Loucy (cell line): ENCODE measurements around the gene CDYL.

Experiments used
- H2AFZ ChIP-seq: fragments of 200-600 bp; sonication (generic); 2 replicates; pipeline ENCODE4 v1.6.0; 2016; ENCODE audit warnings: antibody characterized with exemption, mild to moderate bottlenecking, low read length, moderate library complexity
- H3F3A ChIP-seq: fragments of 200-600 bp; 2 replicates; pipeline ENCODE4 v1.6.0; 2016; ENCODE audit warnings: antibody characterized with exemption, low read depth, mild to moderate bottlenecking
- H3K27me3 ChIP-seq: fragments of 200-600 bp; sonication (generic); 2 replicates; pipeline ENCODE4 v1.6.1; 2014; ENCODE audit warnings: low read length, mild to moderate bottlenecking; ENCODE audit not compliant: insufficient read depth, poor library complexity, severe bottlenecking
- H3K36me3 ChIP-seq: fragments of 200-600 bp; sonication (generic); 2 replicates; pipeline ENCODE4 v1.6.1; 2016; ENCODE audit warnings: low read length; ENCODE audit not compliant: insufficient read depth
- H3K4me1 ChIP-seq: fragments of 200-600 bp; sonication (generic); 2 replicates; pipeline ENCODE4 v1.5.1; 2014; ENCODE audit warnings: low read length, mild to moderate bottlenecking; ENCODE audit not compliant: insufficient read depth, poor library complexity, severe bottlenecking
- H3K4me2 ChIP-seq: fragments of 200-600 bp; sonication (generic); 2 replicates; pipeline ENCODE4 v1.6.0; 2014; ENCODE audit warnings: antibody characterized with exemption, low read length, low read depth, mild to moderate bottlenecking; ENCODE audit not compliant: poor library complexity, severe bottlenecking
- H3K4me3 ChIP-seq: fragments of 200-600 bp; sonication (generic); 2 replicates; pipeline ENCODE4 v1.5.1; 2014; ENCODE audit warnings: low read length, mild to moderate bottlenecking, mixed read lengths; ENCODE audit not compliant: poor library complexity, severe bottlenecking
- H3K79me2 ChIP-seq: fragments of 200-600 bp; sonication (generic); 2 replicates; pipeline ENCODE4 v1.6.1; 2014; ENCODE audit warnings: low read length; ENCODE audit not compliant: insufficient read depth
- H3K9ac ChIP-seq: fragments of 200-600 bp; sonication (generic); 2 replicates; pipeline ENCODE4 v1.6.0; 2014; ENCODE audit warnings: mild to moderate bottlenecking, low read depth, low read length, moderate library complexity; ENCODE audit not compliant: poor library complexity, severe bottlenecking
- H3K9me2 ChIP-seq: fragments of 200-600 bp; sonication (generic); replicated peaks from 2 replicates; pipeline ENCODE4 v1.6.1; 2016; ENCODE audit warnings: low read depth, low read length, mixed read lengths
- H3K9me3 ChIP-seq: fragments of 200-600 bp; sonication (generic); 2 replicates; pipeline ENCODE4 v1.6.1; 2014; ENCODE audit warnings: mild to moderate bottlenecking, antibody characterized with exemption, low read length, low read depth; ENCODE audit not compliant: insufficient read depth
- H4K20me1 ChIP-seq: fragments of 200-600 bp; sonication (generic); 2 replicates; pipeline ENCODE4 v1.6.0; 2014; ENCODE audit warnings: antibody characterized with exemption, low read length, mild to moderate bottlenecking; ENCODE audit not compliant: insufficient read depth, poor library complexity, severe bottlenecking
- EZH2phosphoT487 ChIP-seq: fragments of 200-600 bp; IDR thresholded peaks from 2 replicates; pipeline ENCODE4 v1.6.1; 2018; ENCODE audit warnings: antibody characterized with exemption, mild to moderate bottlenecking, moderate library complexity, borderline replicate concordance
- TF ChIP-seq, protein P1 (sequence below): fragments of 200-600 bp; sonication (generic); conservative IDR thresholded peaks from 2 replicates; pipeline ENCODE4 v1.5.1; 2014; ENCODE audit warnings: mild to moderate bottlenecking, antibody characterized with exemption, low read length

CDYL gene

DNA sequence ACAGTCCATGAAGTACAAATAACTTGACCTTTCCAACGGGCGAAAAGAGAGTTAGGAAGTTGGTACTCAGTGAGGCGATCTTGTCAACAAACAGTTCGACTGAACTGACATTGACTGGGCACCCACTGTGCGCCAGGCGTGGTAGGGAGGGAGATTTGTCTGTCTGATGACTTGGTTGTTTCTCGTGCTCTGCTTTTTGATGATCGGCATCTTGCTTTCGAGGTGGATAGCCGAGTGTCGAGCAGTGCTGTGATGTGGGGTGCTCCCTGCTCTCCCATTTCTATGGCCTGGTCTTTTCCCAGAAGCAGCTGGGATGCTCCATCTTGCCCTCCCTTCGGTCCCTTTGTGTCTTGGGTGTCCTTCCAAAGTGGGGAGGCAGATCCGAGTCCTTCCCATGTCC is 197.2 kb downstream of the CDYL start:
- no peak overlapping the region for H3K4me2 ChIP-seq
- no peak overlapping the region for H3K4me3 ChIP-seq
- no peaks in the 10 kb centered on the region for H3K9me2 ChIP-seq
- no peaks in the 10 kb centered on the region for H3K9me3 ChIP-seq
- no peaks in the 10 kb centered on the region for H3K27me3 ChIP-seq
- H3K36me3 ChIP-seq, result no peaks in the 10 kb centered on the region
- H4K20me1 ChIP-seq, result no peaks in the 10 kb centered on the region
- no peaks in the 10 kb centered on the region for H3F3A ChIP-seq
- no peak overlapping the region for H3K9ac ChIP-seq
- TF ChIP-seq EZH2phosphoT487, result no peak
- TF ChIP-seq, protein P1, sequence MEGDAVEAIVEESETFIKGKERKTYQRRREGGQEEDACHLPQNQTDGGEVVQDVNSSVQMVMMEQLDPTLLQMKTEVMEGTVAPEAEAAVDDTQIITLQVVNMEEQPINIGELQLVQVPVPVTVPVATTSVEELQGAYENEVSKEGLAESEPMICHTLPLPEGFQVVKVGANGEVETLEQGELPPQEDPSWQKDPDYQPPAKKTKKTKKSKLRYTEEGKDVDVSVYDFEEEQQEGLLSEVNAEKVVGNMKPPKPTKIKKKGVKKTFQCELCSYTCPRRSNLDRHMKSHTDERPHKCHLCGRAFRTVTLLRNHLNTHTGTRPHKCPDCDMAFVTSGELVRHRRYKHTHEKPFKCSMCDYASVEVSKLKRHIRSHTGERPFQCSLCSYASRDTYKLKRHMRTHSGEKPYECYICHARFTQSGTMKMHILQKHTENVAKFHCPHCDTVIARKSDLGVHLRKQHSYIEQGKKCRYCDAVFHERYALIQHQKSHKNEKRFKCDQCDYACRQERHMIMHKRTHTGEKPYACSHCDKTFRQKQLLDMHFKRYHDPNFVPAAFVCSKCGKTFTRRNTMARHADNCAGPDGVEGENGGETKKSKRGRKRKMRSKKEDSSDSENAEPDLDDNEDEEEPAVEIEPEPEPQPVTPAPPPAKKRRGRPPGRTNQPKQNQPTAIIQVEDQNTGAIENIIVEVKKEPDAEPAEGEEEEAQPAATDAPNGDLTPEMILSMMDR, result no peak
- H3K79me2 ChIP-seq, result no peaks in the 10 kb centered on the region
- H2AFZ ChIP-seq, result no peak overlapping the region
- no peaks in the 10 kb centered on the region for H3K4me1 ChIP-seq

DNA sequence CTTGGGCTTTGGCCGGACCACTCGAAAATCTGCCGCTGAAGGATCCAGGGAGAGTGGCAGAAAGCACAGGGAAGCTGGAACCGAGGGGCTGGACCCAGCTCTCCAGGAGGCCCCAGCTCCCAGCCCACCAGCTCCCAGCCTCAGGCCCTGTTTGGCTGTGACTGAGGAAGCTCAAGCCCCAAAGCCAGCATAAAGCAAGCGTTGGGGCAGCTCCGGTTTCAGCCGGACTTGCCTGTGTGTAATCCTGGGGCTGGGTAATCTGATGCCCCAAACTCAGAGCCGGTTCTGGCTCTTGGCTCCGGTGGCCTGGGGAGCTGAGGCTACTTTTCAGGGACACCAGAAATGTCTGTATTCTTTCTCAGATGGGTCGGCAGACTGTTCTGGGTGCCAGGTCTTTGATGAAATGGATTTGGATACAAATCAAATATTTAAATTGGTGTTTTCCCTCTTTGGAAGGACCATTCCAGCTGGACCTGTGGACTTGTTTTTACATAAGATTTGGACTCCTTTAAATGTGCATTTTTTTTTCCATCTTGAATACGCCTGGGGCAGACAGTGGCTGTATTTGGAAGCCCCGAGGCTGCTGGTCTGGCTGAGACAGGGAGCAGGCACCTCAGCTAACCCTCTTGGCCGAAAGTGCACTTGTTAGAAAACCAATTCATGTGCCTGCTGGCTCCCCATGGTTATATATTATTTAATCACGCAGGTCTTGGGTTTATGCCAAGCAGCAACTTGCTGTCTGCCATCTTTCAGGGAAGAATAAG is 198.0 kb downstream of the CDYL start:
- Histone ChIP-seq H3K9ac (no peak overlapping the region), H3K4me3 (no peak overlapping the region), H3K27me3 (no peaks in the 10 kb centered on the region), H2AFZ (no peak overlapping the region), H3F3A (no peaks in the 10 kb centered on the region), H3K4me2 (no peak overlapping the region), H3K9me3 (no peaks in the 10 kb centered on the region), H3K36me3 (no peaks in the 10 kb centered on the region), H3K79me2 (no peaks in the 10 kb centered on the region), H4K20me1 (no peaks in the 10 kb centered on the region), H3K9me2 (no peaks in the 10 kb centered on the region), H3K4me1 (no peaks in the 10 kb centered on the region)
- no peak for TF ChIP-seq EZH2phosphoT487

DNA sequence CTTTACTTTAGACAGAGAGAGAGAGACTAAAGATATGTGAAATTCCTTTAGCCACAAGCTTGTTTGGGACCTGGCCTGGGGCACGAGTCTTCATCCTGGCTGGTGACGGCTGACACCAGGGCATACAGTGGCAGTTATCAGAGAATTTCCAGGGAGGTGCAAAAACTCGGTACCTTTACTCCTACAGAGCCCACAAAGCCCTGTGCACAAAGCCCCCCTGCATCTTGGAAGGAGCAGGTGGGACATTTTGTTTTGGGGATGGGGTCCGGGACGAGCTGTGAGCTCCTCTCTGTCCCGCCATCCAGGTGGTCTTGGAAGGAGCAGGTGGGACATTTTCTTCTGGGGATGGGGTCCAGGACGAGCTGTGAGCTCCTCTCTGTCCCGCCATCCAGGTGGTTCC is 198.8 kb downstream of the CDYL start:
- H3K79me2 ChIP-seq, result no peaks in the 10 kb centered on the region
- no peak overlapping the region for H3K4me3 ChIP-seq
- H3K9me3 ChIP-seq, result no peaks in the 10 kb centered on the region
- H3K27me3 ChIP-seq, result no peaks in the 10 kb centered on the region
- H3F3A ChIP-seq, result no peaks in the 10 kb centered on the region
- no peak overlapping the region for H3K9ac ChIP-seq
- no peaks in the 10 kb centered on the region for H3K9me2 ChIP-seq
- no peaks in the 10 kb centered on the region for H3K4me1 ChIP-seq
- TF ChIP-seq, protein P1, result no peak
- TF ChIP-seq EZH2phosphoT487, result no peak
- no peaks in the 10 kb centered on the region for H4K20me1 ChIP-seq
- H2AFZ ChIP-seq, result no peak overlapping the region
- no peaks in the 10 kb centered on the region for H3K36me3 ChIP-seq
- no peak overlapping the region for H3K4me2 ChIP-seq

DNA sequence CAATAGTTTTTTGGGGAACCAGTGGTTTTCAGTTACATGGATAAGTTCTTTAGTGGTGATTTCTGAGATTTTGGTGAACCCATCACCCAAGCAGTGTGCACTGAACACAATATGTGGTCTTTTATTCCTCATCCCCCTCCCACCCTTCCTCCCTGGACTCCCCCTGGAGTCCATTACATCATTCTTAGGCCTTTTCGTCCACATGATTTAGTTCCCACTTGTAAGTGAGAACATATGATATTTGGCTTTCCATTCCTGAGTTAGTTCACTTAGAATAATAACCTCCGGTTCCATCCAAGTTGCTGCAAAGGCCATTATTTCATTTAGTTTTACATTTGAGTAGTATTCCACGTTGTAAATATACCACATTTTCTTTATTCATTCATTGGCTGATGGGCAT is 199.3 kb downstream of the CDYL start:
- Histone ChIP-seq H3K79me2 (no peaks in the 10 kb centered on the region), H4K20me1 (no peaks in the 10 kb centered on the region)

More for the DNA sequence above, 199.3 kb downstream of the CDYL start:
- Histone ChIP-seq H3K36me3 (no peaks in the 10 kb centered on the region), H3K4me3 (no peak overlapping the region), H3K27me3 (no peaks in the 10 kb centered on the region), H3K9me2 (no peaks in the 10 kb centered on the region), H3K9me3 (no peaks in the 10 kb centered on the region), H3K9ac (no peak overlapping the region), H2AFZ (no peak overlapping the region), H3K4me2 (no peak overlapping the region), H3K4me1 (no peaks in the 10 kb centered on the region), H3F3A (no peaks in the 10 kb centered on the region)
- TF ChIP-seq, protein P1, result no peak
- no peak for TF ChIP-seq EZH2phosphoT487
